Measurements from ENCODE around the gene MAD1L1. TPM values are rescaled to one million over a fixed set of nuclear protein-coding genes. Genes with fewer than 3 reads are reported as not detected.
A peak's percentile ranks its signal among the peaks of the same experiment; 100 is the strongest.

The MAD1L1 gene
- total and polyA plus RNA-seq, 4 donors: 12.8 to 20.7 (median 16.5) TPM

DNA sequence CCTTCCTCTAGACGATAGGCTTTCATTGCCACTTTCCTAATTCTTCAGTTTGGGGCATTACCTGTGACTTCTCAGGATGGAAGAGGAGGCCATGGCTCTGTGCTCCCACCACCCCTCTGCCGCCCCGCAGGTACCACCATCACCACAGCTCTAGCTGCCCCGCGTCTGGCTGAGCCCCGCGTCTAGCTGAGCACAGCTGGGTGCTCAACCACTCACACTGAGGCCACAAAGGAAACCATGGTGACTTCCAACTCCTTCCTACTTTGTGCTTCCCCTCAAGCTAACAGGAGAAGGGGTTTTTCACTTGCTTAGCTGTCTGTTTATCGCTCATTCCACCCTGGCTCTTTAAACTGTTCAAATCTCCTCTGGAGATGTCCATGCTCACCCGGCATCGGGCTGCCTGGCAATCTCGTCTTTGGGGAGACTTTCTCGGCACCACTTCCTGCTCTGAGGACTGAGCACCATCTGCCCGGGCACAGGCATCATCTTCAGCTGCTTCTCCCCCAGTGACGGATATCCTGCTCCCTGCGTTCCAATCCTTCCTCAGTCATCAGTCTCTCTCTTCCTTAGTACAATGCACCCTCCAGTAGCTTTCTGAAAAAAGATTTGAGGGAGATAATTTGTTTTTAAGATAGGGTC lies 59.4 kb downstream of the MAD1L1 start:
- H3K27ac ChIP-seq (ENCODE audit: low read depth in 1 of 2, low read length in 2 of 2): no peak overlapping the region
- H3K36me3 ChIP-seq (ENCODE audit: control insufficient read depth in 4 of 4, insufficient read depth in 3 of 4, low read depth in 1 of 4, low read length in 3 of 4): no peaks in the 10 kb centered on the region
- no peaks in the 10 kb centered on the region for H3K9me3 ChIP-seq (ENCODE audit: control insufficient read depth in 4 of 4, low read length in 3 of 4)
- 83% methylated on average over 15 of the region's 15 CpGs for WGBS
- peak; percentile 36 for DNase-seq (ENCODE audit: low spot score)
- no peak overlapping the region for H3K4me3 ChIP-seq (ENCODE audit: low read depth in 1 of 3, low read length in 3 of 3)
- no peaks in the 10 kb centered on the region for H3K4me1 ChIP-seq (ENCODE audit: control insufficient read depth in 4 of 4, insufficient read depth in 4 of 4, low read length in 3 of 4)
- H3K27me3 ChIP-seq (ENCODE audit: control insufficient read depth in 4 of 4, insufficient read depth in 4 of 4, low read length in 3 of 4): no peaks in the 10 kb centered on the region
- no peak for TF ChIP-seq SP1 (IDR thresholded peaks at IDR 0.05)
- TF ChIP-seq, protein P1, sequence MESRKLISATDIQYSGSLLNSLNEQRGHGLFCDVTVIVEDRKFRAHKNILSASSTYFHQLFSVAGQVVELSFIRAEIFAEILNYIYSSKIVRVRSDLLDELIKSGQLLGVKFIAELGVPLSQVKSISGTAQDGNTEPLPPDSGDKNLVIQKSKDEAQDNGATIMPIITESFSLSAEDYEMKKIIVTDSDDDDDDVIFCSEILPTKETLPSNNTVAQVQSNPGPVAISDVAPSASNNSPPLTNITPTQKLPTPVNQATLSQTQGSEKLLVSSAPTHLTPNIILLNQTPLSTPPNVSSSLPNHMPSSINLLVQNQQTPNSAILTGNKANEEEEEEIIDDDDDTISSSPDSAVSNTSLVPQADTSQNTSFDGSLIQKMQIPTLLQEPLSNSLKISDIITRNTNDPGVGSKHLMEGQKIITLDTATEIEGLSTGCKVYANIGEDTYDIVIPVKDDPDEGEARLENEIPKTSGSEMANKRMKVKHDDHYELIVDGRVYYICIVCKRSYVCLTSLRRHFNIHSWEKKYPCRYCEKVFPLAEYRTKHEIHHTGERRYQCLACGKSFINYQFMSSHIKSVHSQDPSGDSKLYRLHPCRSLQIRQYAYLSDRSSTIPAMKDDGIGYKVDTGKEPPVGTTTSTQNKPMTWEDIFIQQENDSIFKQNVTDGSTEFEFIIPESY (IDR thresholded peaks at IDR 0.05): no peak
- no peak for TF ChIP-seq TAF1 (conservative IDR thresholded peaks at IDR 0.05)
- TF ChIP-seq HNF4G (IDR thresholded peaks at IDR 0.05): no peak
- no peak for TF ChIP-seq RAD21 (IDR thresholded peaks at IDR 0.05)
- no peak for TF ChIP-seq NR2F2 (IDR thresholded peaks at IDR 0.05)
- TF ChIP-seq, protein P2, sequence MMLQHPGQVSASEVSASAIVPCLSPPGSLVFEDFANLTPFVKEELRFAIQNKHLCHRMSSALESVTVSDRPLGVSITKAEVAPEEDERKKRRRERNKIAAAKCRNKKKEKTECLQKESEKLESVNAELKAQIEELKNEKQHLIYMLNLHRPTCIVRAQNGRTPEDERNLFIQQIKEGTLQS (IDR thresholded peaks at IDR 0.05): no peak
- TF ChIP-seq GABPA (IDR thresholded peaks at IDR 0.05 in 1 of 2, conservative IDR thresholded peaks at IDR 0.05 in 1 of 2): no peak
- TF ChIP-seq FOXA2 (IDR thresholded peaks at IDR 0.05): no peak
- no peak for TF ChIP-seq EGR1 (IDR thresholded peaks at IDR 0.05; ENCODE audit: low read depth in 2 of 2)
- no peak for TF ChIP-seq YY1 (IDR thresholded peaks at IDR 0.05)
- H3K9ac ChIP-seq (ENCODE audit: low read depth in 1 of 2, low read length in 2 of 2): no peak overlapping the region

DNA sequence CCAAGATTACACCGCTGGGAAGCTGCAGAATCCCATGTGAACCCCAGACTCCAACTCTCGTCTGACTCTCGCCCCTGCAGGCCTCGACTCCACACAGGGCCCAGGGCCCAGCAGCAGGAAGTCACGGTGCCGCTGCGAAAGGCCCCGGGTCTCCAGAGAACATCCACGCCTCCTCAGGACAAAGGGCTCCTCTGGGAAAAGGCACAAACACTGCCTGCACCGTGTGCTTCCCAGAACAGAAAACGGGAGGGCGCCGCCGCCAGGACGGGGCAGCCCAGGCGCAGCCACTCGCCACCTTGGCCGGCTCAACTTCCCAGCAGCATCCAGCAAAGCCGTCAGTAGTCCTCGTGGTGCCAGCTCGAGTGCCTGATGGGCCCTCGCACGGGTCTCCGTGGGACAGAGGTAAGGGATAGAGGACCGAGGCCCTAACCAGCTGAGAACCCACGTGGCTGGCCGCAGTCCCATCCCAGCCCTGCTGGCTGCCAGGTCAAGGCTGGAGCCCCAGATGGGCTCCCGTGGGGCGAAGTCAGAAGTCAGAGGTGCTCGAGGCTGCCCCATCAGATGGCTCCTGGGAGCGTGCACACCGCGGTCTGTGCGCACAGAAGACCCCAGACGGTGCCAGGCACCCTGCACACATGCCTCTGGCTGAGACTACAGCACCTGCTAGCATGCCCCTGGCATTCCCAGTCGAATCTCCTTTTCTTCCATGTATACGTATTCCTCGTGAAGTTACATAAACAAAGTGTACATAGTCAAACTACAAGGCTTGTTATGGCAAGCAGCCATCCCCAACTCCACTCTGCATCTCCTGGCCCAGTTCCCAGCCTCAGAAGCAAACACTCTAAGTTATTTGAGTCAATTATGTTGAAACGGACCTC lies 60.2 kb downstream of the MAD1L1 start:
- no peaks in the 10 kb centered on the region for H3K27me3 ChIP-seq (ENCODE audit: control insufficient read depth in 4 of 4, insufficient read depth in 4 of 4, low read length in 3 of 4)
- H3K27ac ChIP-seq (ENCODE audit: low read depth in 1 of 2, low read length in 2 of 2): no peak overlapping the region
- H3K36me3 ChIP-seq (ENCODE audit: control insufficient read depth in 4 of 4, insufficient read depth in 3 of 4, low read depth in 1 of 4, low read length in 3 of 4): no peaks in the 10 kb centered on the region
- WGBS: 89% methylated on average over 39 of the region's 39 CpGs
- TF ChIP-seq GABPA (IDR thresholded peaks at IDR 0.05 in 1 of 2, conservative IDR thresholded peaks at IDR 0.05 in 1 of 2) (no peak), SP1 (IDR thresholded peaks at IDR 0.05) (no peak)
- H3K9ac ChIP-seq (ENCODE audit: low read depth in 1 of 2, low read length in 2 of 2): no peak overlapping the region
- DNase-seq (ENCODE audit: low spot score): no peak
- no peaks in the 10 kb centered on the region for H3K4me1 ChIP-seq (ENCODE audit: control insufficient read depth in 4 of 4, insufficient read depth in 4 of 4, low read length in 3 of 4)
- H3K9me3 ChIP-seq (ENCODE audit: control insufficient read depth in 4 of 4, low read length in 3 of 4): no peaks in the 10 kb centered on the region
- H3K4me3 ChIP-seq (ENCODE audit: low read depth in 1 of 3, low read length in 3 of 3): no peak overlapping the region

DNA sequence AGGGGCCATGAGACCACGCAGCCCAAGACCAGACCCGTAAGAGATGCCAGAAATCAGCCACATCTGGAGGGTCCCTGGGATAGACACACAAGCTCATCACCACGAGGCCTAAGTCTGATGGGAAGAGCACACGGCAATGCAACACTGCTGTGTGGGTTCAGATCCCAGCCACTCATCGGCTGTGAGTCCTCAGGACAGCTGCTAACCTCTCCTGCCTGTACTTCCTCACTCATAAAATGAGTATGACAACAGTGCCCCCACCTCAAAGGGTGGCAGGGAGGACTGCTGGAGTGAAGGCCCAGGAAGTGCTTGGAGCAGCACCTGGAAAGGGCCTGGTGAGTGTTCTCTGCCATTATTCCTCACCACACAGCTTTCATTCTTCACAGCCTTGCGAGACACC lies 60.9 kb downstream of the MAD1L1 start:
- Histone ChIP-seq H3K4me1 (ENCODE audit: control insufficient read depth in 4 of 4, insufficient read depth in 4 of 4, low read length in 3 of 4) (no peaks in the 10 kb centered on the region), H3K9me3 (ENCODE audit: control insufficient read depth in 4 of 4, low read length in 3 of 4) (no peaks in the 10 kb centered on the region), H3K4me3 (ENCODE audit: low read depth in 1 of 3, low read length in 3 of 3) (no peak overlapping the region), H3K36me3 (ENCODE audit: control insufficient read depth in 4 of 4, insufficient read depth in 3 of 4, low read depth in 1 of 4, low read length in 3 of 4) (no peaks in the 10 kb centered on the region), H3K27ac (ENCODE audit: low read depth in 1 of 2, low read length in 2 of 2) (no peak overlapping the region), H3K9ac (ENCODE audit: low read depth in 1 of 2, low read length in 2 of 2) (no peak overlapping the region), H3K27me3 (ENCODE audit: control insufficient read depth in 4 of 4, insufficient read depth in 4 of 4, low read length in 3 of 4) (no peaks in the 10 kb centered on the region)
- no peak for DNase-seq (ENCODE audit: low spot score)
- 96% methylated on average over 6 of the region's 6 CpGs for WGBS
- TF ChIP-seq FOXA2 (IDR thresholded peaks at IDR 0.05): no peak
- TF ChIP-seq, protein P2 (IDR thresholded peaks at IDR 0.05): no peak
- no peak for TF ChIP-seq HNF4G (IDR thresholded peaks at IDR 0.05)
- no peak for TF ChIP-seq TAF1 (conservative IDR thresholded peaks at IDR 0.05)
- TF ChIP-seq FOXA1 (IDR thresholded peaks at IDR 0.05): no peak
